Adrenal gland (tissue), 12 donors: ENCODE data around the gene ABHD14A. TPM values are rescaled to one million over a fixed set of nuclear protein-coding genes. Genes with fewer than 3 reads are reported as not detected.
A peak's percentile ranks its signal among the peaks of the same experiment; 100 is the strongest.

Source experiments
- DNase-seq, 7 donors: peaks; one replicate each; pipeline ENCODE4 v3.0.0-alpha.2; 2019 to 2020
- H3K27ac ChIP-seq, 5 donors: fragments of 200-600 bp; sonication (generic) in 4 of 5; 1 replicate in 3 of 5; 2 replicates in 2 of 5; pipeline versions ENCODE4 v1.5.1 to v1.8.0; 2016 to 2020; ENCODE audit warnings: mild to moderate bottlenecking in 1 of 5
- H3K27me3 ChIP-seq: fragments of 200-600 bp; 2 replicates; pipeline ENCODE4 v1.8.0; 2021
- H3K36me3 ChIP-seq, 2 donors: fragments of 200-600 bp; replicated peaks in 1 of 2; 1 replicate in 1 of 2; 2 replicates in 1 of 2; pipeline versions ENCODE4 v1.5.1 to v1.8.0; 2018 to 2022
- H3K4me1 ChIP-seq, 2 donors: fragments of 200-600 bp; replicated peaks in 1 of 2; 1 replicate in 1 of 2; 2 replicates in 1 of 2; pipeline versions ENCODE4 v1.5.1 to v1.8.0; 2018 to 2021
- H3K4me3 ChIP-seq, 4 donors: fragments of 200-600 bp; sonication (generic) in 3 of 4; one replicate each; pipeline ENCODE4 v1.5.1; 2016 to 2018
- H3K9me3 ChIP-seq, 3 donors: fragments of 200-600 bp; sonication (generic) in 1 of 3; replicated peaks in 1 of 3; 1 replicate in 2 of 3; 2 replicates in 1 of 3; pipeline versions ENCODE4 v1.5.1 to v1.8.0; 2016 to 2021
- CTCF ChIP-seq, 6 experiments: fragments of 450-650 bp in 4 of 6; fragments of 200-600 bp in 2 of 6; sonication (generic) in 1 of 6; IDR thresholded peaks; 1 replicate in 5 of 6; 2 replicates in 1 of 6; pipeline versions ENCODE4 v1.5.1 to v1.8.0; 2016 to 2021; ENCODE audit warnings: antibody characterized with exemption in 6 of 6, mild to moderate bottlenecking in 2 of 6, moderate library complexity in 1 of 6
- POLR2A ChIP-seq, 2 donors: fragments of 450-650 bp; IDR thresholded peaks; one replicate each; pipeline ENCODE4 v1.6.1; 2017; ENCODE audit warnings: antibody characterized with exemption in 2 of 2, mild to moderate bottlenecking in 2 of 2, moderate library complexity in 1 of 2
- WGBS, 4 donors: extraction: QIAGEN DNeasy Blood & Tissue Kit in 2 of 4; methylation state at CpG; one replicate each; pipeline versions ENCODE4 v1.1.5 to v1.1.7; 2013 to 2017; 5-methylcytosine and 5-hydroxymethylcytosine counted together
- intact Hi-C, 2 donors: fragments of 100-400 bp; cut with DNase I; formaldehyde crosslinking; loops; one replicate each; pipeline versions ENCODE4 v1.14.1 to v1.15.0; 2022 to 2023
- polyA plus RNA-seq, 3 donors: library from polyadenylated mRNA; stranded (reverse); fragments of 200-250 nt in 2 of 3; fragments of 350-450 nt in 1 of 3; fragmentation: Illumina TruSeq in 1 of 3; extraction: RNeasy Lipid Tissue Mini Kit (QIAGEN cat#74804) in 1 of 3; gene quantifications; one replicate each; pipeline ENCODE4 v1.2.3, GENCODE V29; 2013 to 2014
- total RNA-seq, 9 donors: library from RNA; depleted of rRNA in 4 of 9; stranded (reverse); fragments of >200 nt in 4 of 9; fragments of 120-200 nt in 1 of 9; fragmentation: NEBNext Ultra II Directional in 1 of 9; extraction: Animal tissue kit (Norgen Biotek cat#: 25700) in 1 of 9; gene quantifications; one replicate each; pipeline versions ENCODE4 v1.1.0 to v1.2.4, GENCODE V29; 2013 to 2023
- donor health status: healthy with polysubstance abuse.
- donor health status: Bipolar disorder and iron deficiency.
- donor health status: DM: yes; HTN: yes; CAD: no.
- donor health status: DM: no; HTN: no; CAD: no.
- donor health status: DM: no; HTN: no; CAD: no.
- donor health status: DM: yes; HTN: yes; CAD: no.

Gene ABHD14A
- total and polyA plus RNA-seq, 12 donors = 29.3 to 162 (median 77.1) TPM

GRCh38 chr3:51933471-51934138 is 41.3 kb upstream of the ABHD14A start:
- 92 to 100% (median 96%) methylated on average over 4 to 13 of the region's 13 CpGs for WGBS, 4 donors
- H3K4me3 ChIP-seq = no peak overlapping the region
- TF ChIP-seq POLR2A (IDR thresholded peaks at IDR 0.05) = no peak
- no peak overlapping the region for H3K27ac ChIP-seq
- H3K4me1 ChIP-seq = peaks cover 0 to 1% of the 10 kb centered on the region in 2 donors
- H3K27me3 ChIP-seq = no peaks in the 10 kb centered on the region
- DNase-seq = no peak
- intact Hi-C loops = no loop called here
- H3K9me3 ChIP-seq = no peaks in the 10 kb centered on the region
- peaks cover 0 to 54% of the 10 kb centered on the region in 2 donors for H3K36me3 ChIP-seq

- no peaks in the 10 kb centered on the region for H3K9me3 ChIP-seq
- no peak for DNase-seq
- 90 to 100% (median 92%) methylated on average over 4 to 11 of the region's 11 CpGs for WGBS, 4 donors
- no peak overlapping the region for H3K4me3 ChIP-seq
- no peaks in the 10 kb centered on the region for H3K27me3 ChIP-seq
- TF ChIP-seq POLR2A (IDR thresholded peaks at IDR 0.05) (no peak), CTCF (IDR thresholded peaks at IDR 0.05) (no peak)
- H3K36me3 ChIP-seq = peaks cover 0 to 54% of the 10 kb centered on the region in 2 donors
- intact Hi-C loops = no loop called here
- peaks cover 5 to 8% of the 10 kb centered on the region in 2 donors for H3K4me1 ChIP-seq
- no peak overlapping the region for H3K27ac ChIP-seq
Measured at GRCh38 chr3:51934139-51934850, 40.6 kb upstream of the ABHD14A start.

- no peak for TF ChIP-seq CTCF (IDR thresholded peaks at IDR 0.05)
- TF ChIP-seq POLR2A (IDR thresholded peaks at IDR 0.05) = no peak
- Histone ChIP-seq H3K36me3 (peaks cover 0 to 54% of the 10 kb centered on the region in 2 donors), H3K27ac (no peak overlapping the region), H3K27me3 (no peaks in the 10 kb centered on the region), H3K4me3 (no peak overlapping the region), H3K9me3 (no peaks in the 10 kb centered on the region), H3K4me1 (peaks cover 10 to 14% of the 10 kb centered on the region in 2 donors)
- 86 to 91% (median 90%) methylated on average over 27 to 28 of the region's 28 CpGs for WGBS, 4 donors
- no peak for DNase-seq
- intact Hi-C loops = no loop called here
Measured at GRCh38 chr3:51934991-51935885, 39.6 kb upstream of the ABHD14A start.

- DNase-seq = peak in 1 of 7 donors; percentile 21
- no peaks in the 10 kb centered on the region for H3K9me3 ChIP-seq
- peaks cover 17 to 23% of the 10 kb centered on the region in 2 donors for H3K4me1 ChIP-seq
- WGBS, 4 donors = 94 to 96% (median 95%) methylated on average over 22 to 25 of the region's 25 CpGs
- no peak for TF ChIP-seq POLR2A (IDR thresholded peaks at IDR 0.05)
- no peak for TF ChIP-seq CTCF (IDR thresholded peaks at IDR 0.05)
- H3K4me3 ChIP-seq = no peak overlapping the region
- H3K27me3 ChIP-seq = no peaks in the 10 kb centered on the region
- H3K36me3 ChIP-seq = peaks cover 0 to 54% of the 10 kb centered on the region in 2 donors
- intact Hi-C loops = no loop called here
- no peak overlapping the region for H3K27ac ChIP-seq
Measured at GRCh38 chr3:51935886-51936755, 38.7 kb upstream of the ABHD14A start.
